HuH-7.5 (cell line): ENCODE data around the gene LRRC4.

Experiments used
- DNase-seq: peaks from one replicate; pipeline ENCODE4 v3.0.0; 2011; ENCODE audit warnings: low spot score

LRRC4 gene

GRCh38 chr7:128004623-128005022, 26.6 kb downstream of the LRRC4 start:
- no peak for DNase-seq

GRCh38 chr7:128003787-128004186, 27.4 kb downstream of the LRRC4 start:
- no peak for DNase-seq

GRCh38 chr7:128003167-128003566, 28.1 kb downstream of the LRRC4 start:
- DNase-seq = no peak

GRCh38 chr7:128000854-128001265, 30.4 kb downstream of the LRRC4 start:
- DNase-seq = no peak

- no peak for DNase-seq
Measured at GRCh38 chr7:128000048-128000447, 31.2 kb downstream of the LRRC4 start.

GRCh38 chr7:127998671-127999070, 32.6 kb downstream of the LRRC4 start:
- DNase-seq = no peak

GRCh38 chr7:127997226-127997922, 33.9 kb downstream of the LRRC4 start:
- no peak for DNase-seq

GRCh38 chr7:127996253-127997071, 34.8 kb downstream of the LRRC4 start:
- DNase-seq = no peak

GRCh38 chr7:127995881-127996215, 35.4 kb downstream of the LRRC4 start:
- no peak for DNase-seq

GRCh38 chr7:127995156-127995880, 35.9 kb downstream of the LRRC4 start:
- no peak for DNase-seq

- no peak for DNase-seq
Measured at GRCh38 chr7:127993987-127994386, 37.2 kb downstream of the LRRC4 start.

GRCh38 chr7:127993317-127993716, 37.9 kb downstream of the LRRC4 start:
- DNase-seq = no peak

GRCh38 chr7:127988751-127989150, 42.5 kb downstream of the LRRC4 start:
- no peak for DNase-seq

GRCh38 chr7:127986581-127987521, 44.4 kb downstream of the LRRC4 start:
- DNase-seq = no peak

- no peak for DNase-seq
Measured at GRCh38 chr7:127983804-127984332, 47.4 kb downstream of the LRRC4 start.

- DNase-seq = no peak
Measured at GRCh38 chr7:127981965-127982364, 49.3 kb downstream of the LRRC4 start.

GRCh38 chr7:127980901-127981300, 50.3 kb downstream of the LRRC4 start:
- DNase-seq = no peak

GRCh38 chr7:127979728-127980126, 51.5 kb downstream of the LRRC4 start:
- no peak for DNase-seq

GRCh38 chr7:127979113-127979727, 52.0 kb downstream of the LRRC4 start:
- DNase-seq = no peak

GRCh38 chr7:127978421-127978820, 52.8 kb downstream of the LRRC4 start:
- DNase-seq = no peak
